ENCODE measurements around the gene NREP. TPM values are rescaled to one million over a fixed set of nuclear protein-coding genes. Genes with fewer than 3 reads are reported as not detected.

Gene NREP
- total RNA-seq, 1 experiment from 2014 or later: 163 TPM

DNA sequence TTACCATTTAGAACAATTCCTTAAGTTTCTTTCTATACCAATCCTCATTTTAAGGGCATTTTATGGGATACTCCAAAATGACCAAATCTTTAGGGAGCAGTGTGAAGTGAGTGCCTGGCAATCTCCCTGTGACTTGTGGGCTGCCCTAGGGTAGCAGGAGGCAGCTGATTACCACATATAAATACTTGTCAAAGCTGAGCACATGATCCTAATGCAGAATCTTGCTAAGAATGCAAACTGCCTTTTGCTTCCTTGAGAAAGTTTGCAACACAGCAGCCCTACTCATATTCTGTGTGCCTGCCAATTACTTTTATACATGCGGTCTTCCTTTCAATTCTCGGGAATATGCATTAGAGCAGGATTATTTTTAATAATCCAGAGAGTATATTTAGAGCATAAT is 18.2 kb upstream of the NREP start:
- Histone ChIP-seq H3K79me1 (ENCODE audit: insufficient read depth, low read depth, low read length, poor library complexity, severe bottlenecking) (no peaks in the 10 kb centered on the region), H4K8ac (replicated peaks; ENCODE audit: insufficient read length, low read depth, low read length) (no peak overlapping the region), H2BK20ac (ENCODE audit: low read depth, low read length, poor library complexity, severe bottlenecking) (no peak overlapping the region), H3K4me2 (ENCODE audit: insufficient read depth, insufficient read length, low read length) (no peak overlapping the region), H3K4me1 (ENCODE audit: insufficient read depth, low read length) (peaks cover 3% of the 10 kb centered on the region; the same call in 1 of the 2 replicates), H3K9ac (ENCODE audit: extremely low read depth, insufficient read length, low read length) (no peak overlapping the region), H2AFZ (ENCODE audit: low read length) (no peak overlapping the region), H3K27me3 (ENCODE audit: insufficient read depth, low read length) (no peaks in the 10 kb centered on the region), H3K56ac (ENCODE audit: insufficient read length, low read depth, low read length) (no peak overlapping the region), H3K14ac (ENCODE audit: insufficient read depth, low read length) (no peak overlapping the region), H4K5ac (ENCODE audit: insufficient read length, low read depth, low read length) (no peak overlapping the region), H4K91ac (ENCODE audit: insufficient read length, low read depth, low read length) (no peak overlapping the region), H3K79me2 (ENCODE audit: insufficient read depth, low read length) (no peaks in the 10 kb centered on the region), H2BK15ac (ENCODE audit: low read depth, low read length) (no peak overlapping the region), H2AK5ac (ENCODE audit: insufficient read length, low read length) (no peak overlapping the region), H2BK12ac (ENCODE audit: insufficient read length, low read depth, low read length) (no peak overlapping the region), H3K4ac (ENCODE audit: low read depth, low read length) (no peak overlapping the region), H3K23me2 (ENCODE audit: insufficient read length, low read depth, low read length, poor library complexity, severe bottlenecking) (no peaks in the 10 kb centered on the region), H3T11ph (ENCODE audit: low read length) (no peak overlapping the region), H3K18ac (ENCODE audit: insufficient read length, low read depth, low read length) (no peak overlapping the region), H3K27ac (ENCODE audit: insufficient read length, low read depth, low read length) (no peak overlapping the region), H2BK120ac (ENCODE audit: low read depth, low read length, poor library complexity, severe bottlenecking) (no peak overlapping the region), H3K9me3 (ENCODE audit: control insufficient read depth, low read depth, low read length) (no peaks in the 10 kb centered on the region), H4K20me1 (ENCODE audit: control insufficient read depth, insufficient read depth, insufficient read length) (no peaks in the 10 kb centered on the region), H3K23ac (ENCODE audit: insufficient read length, low read depth, low read length) (no peak overlapping the region), H2BK5ac (ENCODE audit: insufficient read length, low read length) (no peak overlapping the region)
- H3K9me3 Mint-ChIP-seq: no peaks in the 10 kb centered on the region
- TF ChIP-seq, protein P1, sequence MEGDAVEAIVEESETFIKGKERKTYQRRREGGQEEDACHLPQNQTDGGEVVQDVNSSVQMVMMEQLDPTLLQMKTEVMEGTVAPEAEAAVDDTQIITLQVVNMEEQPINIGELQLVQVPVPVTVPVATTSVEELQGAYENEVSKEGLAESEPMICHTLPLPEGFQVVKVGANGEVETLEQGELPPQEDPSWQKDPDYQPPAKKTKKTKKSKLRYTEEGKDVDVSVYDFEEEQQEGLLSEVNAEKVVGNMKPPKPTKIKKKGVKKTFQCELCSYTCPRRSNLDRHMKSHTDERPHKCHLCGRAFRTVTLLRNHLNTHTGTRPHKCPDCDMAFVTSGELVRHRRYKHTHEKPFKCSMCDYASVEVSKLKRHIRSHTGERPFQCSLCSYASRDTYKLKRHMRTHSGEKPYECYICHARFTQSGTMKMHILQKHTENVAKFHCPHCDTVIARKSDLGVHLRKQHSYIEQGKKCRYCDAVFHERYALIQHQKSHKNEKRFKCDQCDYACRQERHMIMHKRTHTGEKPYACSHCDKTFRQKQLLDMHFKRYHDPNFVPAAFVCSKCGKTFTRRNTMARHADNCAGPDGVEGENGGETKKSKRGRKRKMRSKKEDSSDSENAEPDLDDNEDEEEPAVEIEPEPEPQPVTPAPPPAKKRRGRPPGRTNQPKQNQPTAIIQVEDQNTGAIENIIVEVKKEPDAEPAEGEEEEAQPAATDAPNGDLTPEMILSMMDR (conservative IDR thresholded peaks at IDR 0.05): no peak
- H3K36me3 Mint-ChIP-seq (ENCODE audit: insufficient read depth in 1 of 3, low read depth in 3 of 3): no peaks in the 10 kb centered on the region
- WGBS (ENCODE audit: extremely low coverage, insufficient read length, low lambda C conversion rate): no CpG with 5 or more reads among the region's 2 CpGs
- H3K27ac Mint-ChIP-seq: no peak overlapping the region; a peak in 1 of 7 replicates
- peaks cover 19 to 20% of the 10 kb centered on the region in 2 experiments for H3K4me1 Mint-ChIP-seq
- H3K27me3 Mint-ChIP-seq (ENCODE audit: low read depth): no peaks in the 10 kb centered on the region; the same call in 1 of the 2 replicates
- no peak overlapping the region for H3K4me3 Mint-ChIP-seq
- no peak for DNase-seq
